Measurements from ENCODE around the gene MAP2. TPM values are rescaled to one million over a fixed set of nuclear protein-coding genes. Genes with fewer than 3 reads are reported as not detected.
A peak's percentile ranks its signal among the peaks of the same experiment; 100 is the strongest.

Gene MAP2
- total RNA-seq, 1 experiment from 2014 or later = 1.5 TPM

- Histone ChIP-seq H3K27me3 (ENCODE audit: low read length) (no peaks in the 10 kb centered on the region), H3K9ac (ENCODE audit: low read length) (no peak overlapping the region), H3K9me3 (ENCODE audit: low read length) (no peaks in the 10 kb centered on the region), H3K27ac (ENCODE audit: low read length) (no peak overlapping the region), H3K79me2 (ENCODE audit: low read length) (no peaks in the 10 kb centered on the region), H3K4me1 (ENCODE audit: low read length) (no peaks in the 10 kb centered on the region), H3K36me3 (ENCODE audit: insufficient read depth, low read length) (no peaks in the 10 kb centered on the region), H3K4me3 (ENCODE audit: low read length) (no peak overlapping the region), H4K20me1 (ENCODE audit: insufficient read depth, low read depth, low read length) (no peaks in the 10 kb centered on the region), H3K9me2 (replicated peaks; ENCODE audit: insufficient read depth, low read length) (no peaks in the 10 kb centered on the region), H2AFZ (ENCODE audit: low read length) (no peak overlapping the region), H3K4me2 (ENCODE audit: low read depth, low read length, poor library complexity, severe bottlenecking) (no peak overlapping the region)
- DNase-seq = no peak
Observed at GRCh38 chr2:209563453-209563852, 139.6 kb downstream of the MAP2 start.

- H3K4me1 ChIP-seq (ENCODE audit: low read length) = no peaks in the 10 kb centered on the region
- no peaks in the 10 kb centered on the region for H3K36me3 ChIP-seq (ENCODE audit: insufficient read depth, low read length)
- H3K4me3 ChIP-seq (ENCODE audit: low read length) = no peak overlapping the region
- H3K27ac ChIP-seq (ENCODE audit: low read length) = no peak overlapping the region
- no peaks in the 10 kb centered on the region for H3K9me2 ChIP-seq (replicated peaks; ENCODE audit: insufficient read depth, low read length)
- no peak overlapping the region for H3K9ac ChIP-seq (ENCODE audit: low read length)
- H2AFZ ChIP-seq (ENCODE audit: low read length) = no peak overlapping the region
- H3K4me2 ChIP-seq (ENCODE audit: low read depth, low read length, poor library complexity, severe bottlenecking) = no peak overlapping the region
- H3K27me3 ChIP-seq (ENCODE audit: low read length) = no peaks in the 10 kb centered on the region
- no peaks in the 10 kb centered on the region for H4K20me1 ChIP-seq (ENCODE audit: insufficient read depth, low read depth, low read length)
- no peaks in the 10 kb centered on the region for H3K9me3 ChIP-seq (ENCODE audit: low read length)
- DNase-seq = no peak
- H3K79me2 ChIP-seq (ENCODE audit: low read length) = no peaks in the 10 kb centered on the region
Observed at GRCh38 chr2:209564816-209565215, 141.0 kb downstream of the MAP2 start.

- Histone ChIP-seq H3K27me3 (ENCODE audit: low read length) (no peaks in the 10 kb centered on the region), H4K20me1 (ENCODE audit: insufficient read depth, low read depth, low read length) (no peaks in the 10 kb centered on the region), H3K36me3 (ENCODE audit: insufficient read depth, low read length) (no peaks in the 10 kb centered on the region), H3K27ac (ENCODE audit: low read length) (no peak overlapping the region), H3K4me2 (ENCODE audit: low read depth, low read length, poor library complexity, severe bottlenecking) (no peak overlapping the region), H3K9ac (ENCODE audit: low read length) (no peak overlapping the region), H3K4me3 (ENCODE audit: low read length) (no peak overlapping the region), H3K9me2 (replicated peaks; ENCODE audit: insufficient read depth, low read length) (no peaks in the 10 kb centered on the region), H3K9me3 (ENCODE audit: low read length) (no peaks in the 10 kb centered on the region), H3K79me2 (ENCODE audit: low read length) (no peaks in the 10 kb centered on the region), H2AFZ (ENCODE audit: low read length) (no peak overlapping the region), H3K4me1 (ENCODE audit: low read length) (no peaks in the 10 kb centered on the region)
- DNase-seq = no peak
Observed at GRCh38 chr2:209565896-209566582, 142.2 kb downstream of the MAP2 start.

- Histone ChIP-seq H3K9me2 (replicated peaks; ENCODE audit: insufficient read depth, low read length) (no peaks in the 10 kb centered on the region), H3K4me2 (ENCODE audit: low read depth, low read length, poor library complexity, severe bottlenecking) (no peak overlapping the region), H3K27me3 (ENCODE audit: low read length) (no peaks in the 10 kb centered on the region), H3K9me3 (ENCODE audit: low read length) (no peaks in the 10 kb centered on the region), H3K27ac (ENCODE audit: low read length) (no peak overlapping the region), H3K36me3 (ENCODE audit: insufficient read depth, low read length) (no peaks in the 10 kb centered on the region), H3K4me1 (ENCODE audit: low read length) (no peaks in the 10 kb centered on the region), H2AFZ (ENCODE audit: low read length) (no peak overlapping the region), H3K9ac (ENCODE audit: low read length) (no peak overlapping the region), H3K4me3 (ENCODE audit: low read length) (no peak overlapping the region), H4K20me1 (ENCODE audit: insufficient read depth, low read depth, low read length) (no peaks in the 10 kb centered on the region), H3K79me2 (ENCODE audit: low read length) (no peaks in the 10 kb centered on the region)
- no peak for DNase-seq
Observed at GRCh38 chr2:209570194-209570593, 146.3 kb downstream of the MAP2 start.

- H3K9me2 ChIP-seq (replicated peaks; ENCODE audit: insufficient read depth, low read length) = no peaks in the 10 kb centered on the region
- no peak overlapping the region for H3K4me2 ChIP-seq (ENCODE audit: low read depth, low read length, poor library complexity, severe bottlenecking)
- no peaks in the 10 kb centered on the region for H3K9me3 ChIP-seq (ENCODE audit: low read length)
- no peaks in the 10 kb centered on the region for H3K27me3 ChIP-seq (ENCODE audit: low read length)
- H3K4me1 ChIP-seq (ENCODE audit: low read length) = no peaks in the 10 kb centered on the region
- H2AFZ ChIP-seq (ENCODE audit: low read length) = no peak overlapping the region
- H3K36me3 ChIP-seq (ENCODE audit: insufficient read depth, low read length) = no peaks in the 10 kb centered on the region
- no peaks in the 10 kb centered on the region for H4K20me1 ChIP-seq (ENCODE audit: insufficient read depth, low read depth, low read length)
- DNase-seq = no peak
- H3K9ac ChIP-seq (ENCODE audit: low read length) = no peak overlapping the region
- H3K27ac ChIP-seq (ENCODE audit: low read length) = no peak overlapping the region
- H3K4me3 ChIP-seq (ENCODE audit: low read length) = no peak overlapping the region
- H3K79me2 ChIP-seq (ENCODE audit: low read length) = no peaks in the 10 kb centered on the region
Observed at GRCh38 chr2:209574515-209574914, 150.7 kb downstream of the MAP2 start.

- peak; percentile 68 for DNase-seq
- H3K79me2 ChIP-seq (ENCODE audit: low read length) = no peaks in the 10 kb centered on the region
- H3K9me2 ChIP-seq (replicated peaks; ENCODE audit: insufficient read depth, low read length) = no peaks in the 10 kb centered on the region
- H3K27me3 ChIP-seq (ENCODE audit: low read length) = no peaks in the 10 kb centered on the region
- no peaks in the 10 kb centered on the region for H3K4me1 ChIP-seq (ENCODE audit: low read length)
- no peak overlapping the region for H3K9ac ChIP-seq (ENCODE audit: low read length)
- no peak overlapping the region for H3K27ac ChIP-seq (ENCODE audit: low read length)
- no peaks in the 10 kb centered on the region for H3K36me3 ChIP-seq (ENCODE audit: insufficient read depth, low read length)
- no peaks in the 10 kb centered on the region for H4K20me1 ChIP-seq (ENCODE audit: insufficient read depth, low read depth, low read length)
- H3K9me3 ChIP-seq (ENCODE audit: low read length) = no peaks in the 10 kb centered on the region
- H3K4me2 ChIP-seq (ENCODE audit: low read depth, low read length, poor library complexity, severe bottlenecking) = no peak overlapping the region
- H2AFZ ChIP-seq (ENCODE audit: low read length) = no peak overlapping the region
- no peak overlapping the region for H3K4me3 ChIP-seq (ENCODE audit: low read length)
Observed at GRCh38 chr2:209577376-209578357, 153.8 kb downstream of the MAP2 start.

GRCh38 chr2:209578394-209579001 lies 154.7 kb downstream of the MAP2 start:
- Histone ChIP-seq H3K9me3 (ENCODE audit: low read length) (no peaks in the 10 kb centered on the region), H3K36me3 (ENCODE audit: insufficient read depth, low read length) (no peaks in the 10 kb centered on the region), H3K9me2 (replicated peaks; ENCODE audit: insufficient read depth, low read length) (no peaks in the 10 kb centered on the region), H3K4me2 (ENCODE audit: low read depth, low read length, poor library complexity, severe bottlenecking) (no peak overlapping the region), H4K20me1 (ENCODE audit: insufficient read depth, low read depth, low read length) (no peaks in the 10 kb centered on the region), H3K4me1 (ENCODE audit: low read length) (no peaks in the 10 kb centered on the region), H2AFZ (ENCODE audit: low read length) (no peak overlapping the region), H3K79me2 (ENCODE audit: low read length) (no peaks in the 10 kb centered on the region), H3K9ac (ENCODE audit: low read length) (no peak overlapping the region), H3K27ac (ENCODE audit: low read length) (no peak overlapping the region), H3K27me3 (ENCODE audit: low read length) (no peaks in the 10 kb centered on the region), H3K4me3 (ENCODE audit: low read length) (no peak overlapping the region)
- no peak for DNase-seq

GRCh38 chr2:209579230-209579749 lies 155.4 kb downstream of the MAP2 start:
- Histone ChIP-seq H3K36me3 (ENCODE audit: insufficient read depth, low read length) (no peaks in the 10 kb centered on the region), H2AFZ (ENCODE audit: low read length) (no peak overlapping the region), H3K9me2 (replicated peaks; ENCODE audit: insufficient read depth, low read length) (no peaks in the 10 kb centered on the region), H4K20me1 (ENCODE audit: insufficient read depth, low read depth, low read length) (no peaks in the 10 kb centered on the region), H3K27me3 (ENCODE audit: low read length) (no peaks in the 10 kb centered on the region), H3K4me2 (ENCODE audit: low read depth, low read length, poor library complexity, severe bottlenecking) (no peak overlapping the region), H3K79me2 (ENCODE audit: low read length) (no peaks in the 10 kb centered on the region), H3K27ac (ENCODE audit: low read length) (no peak overlapping the region), H3K4me1 (ENCODE audit: low read length) (no peaks in the 10 kb centered on the region), H3K9ac (ENCODE audit: low read length) (no peak overlapping the region), H3K9me3 (ENCODE audit: low read length) (no peaks in the 10 kb centered on the region), H3K4me3 (ENCODE audit: low read length) (no peak overlapping the region)
- DNase-seq = no peak

All from Karpas-422 (cell line).